PC-9 (cell line): ENCODE results near the gene INCA1.

Source experiments
- CTCF ChIP-seq: fragments of 200-600 bp; sonication (generic); conservative IDR thresholded peaks from 2 replicates; pipeline ENCODE4 v1.6.1; 2017; ENCODE audit warnings: mixed run types, antibody characterized with exemption, mild to moderate bottlenecking, moderate library complexity
- EZH2 ChIP-seq: fragments of 200-600 bp; sonication (generic); IDR thresholded peaks from 2 replicates; pipeline ENCODE4 v1.8.0; 2017; ENCODE audit warnings: antibody characterized with exemption, low read depth

- TF ChIP-seq CTCF (no peak), EZH2 (no peak)
Observed at GRCh38 chr17:5044630-5045029, 47.3 kb upstream of the INCA1 start.
